HepG2 (cell line): ENCODE measurements around the gene EZH1. TPM values are rescaled to one million over a fixed set of nuclear protein-coding genes. Genes with fewer than 3 reads are reported as not detected.

ENCODE experiments used
- ADNP ChIP-seq: sonication (generic); formaldehyde crosslinking; IDR thresholded peaks from 2 replicates; pipeline ENCODE4 v1.4.0; 2020; ENCODE audit warnings: missing genetic modification reagents
- AHR ChIP-seq: IDR thresholded peaks from 2 replicates; pipeline ENCODE4 v1.6.1; 2018; ENCODE audit warnings: missing genetic modification reagents, missing compliant biosample characterization
- ARNTL ChIP-seq: sonication (generic); formaldehyde crosslinking; IDR thresholded peaks from 2 replicates; pipeline ENCODE4 v1.4.0; 2020; ENCODE audit warnings: mild to moderate bottlenecking, missing genetic modification reagents
- CHD4 ChIP-seq: fragments of 200-600 bp; sonication (generic); IDR thresholded peaks from 2 replicates; pipeline ENCODE4 v1.7.0; 2017; ENCODE audit warnings: mild to moderate bottlenecking, low read length, borderline replicate concordance
- CSRNP1 ChIP-seq: sonication (generic); formaldehyde crosslinking; IDR thresholded peaks from 2 replicates; pipeline ENCODE4 v1.8.1; 2023; ENCODE audit warnings: mild to moderate bottlenecking, missing genetic modification reagents
- GATAD1 ChIP-seq: IDR thresholded peaks from 2 replicates; pipeline ENCODE4 v1.6.1; 2016; ENCODE audit warnings: missing genetic modification reagents, missing compliant biosample characterization
- GZF1 ChIP-seq: sonication (generic); formaldehyde crosslinking; IDR thresholded peaks from 2 replicates; pipeline ENCODE4 v1.5.1; 2020; ENCODE audit warnings: mild to moderate bottlenecking, missing genetic modification reagents
- MAZ ChIP-seq, 2 experiments: sonication (generic) in 1 of 2; formaldehyde crosslinking in 1 of 2; IDR thresholded peaks; 2 replicates each; pipeline versions ENCODE4 v1.5.0 to v1.6.1; 2012 to 2020; ENCODE audit warnings: low read depth in 2 of 2, mild to moderate bottlenecking in 2 of 2, borderline replicate concordance in 1 of 2, improper control_type of control experiment in 1 of 2, low read length in 1 of 2, missing genetic modification reagents in 1 of 2, moderate library complexity in 1 of 2
- MTA1 ChIP-seq: sonication (generic); formaldehyde crosslinking; IDR thresholded peaks from 2 replicates; pipeline ENCODE4 v1.4.0; 2020; ENCODE audit warnings: missing genetic modification reagents, mild to moderate bottlenecking, borderline replicate concordance
- MXD4 ChIP-seq: IDR thresholded peaks from 2 replicates; pipeline ENCODE4 v1.6.1; 2016; ENCODE audit warnings: mild to moderate bottlenecking, missing biosample characterization, missing genetic modification reagents
- NCOA2 ChIP-seq: sonication (generic); formaldehyde crosslinking; IDR thresholded peaks from 2 replicates; pipeline ENCODE4 v1.8.0; 2022; ENCODE audit warnings: inconsistent platforms
- RARG ChIP-seq: sonication (generic); formaldehyde crosslinking; IDR thresholded peaks from 2 replicates; pipeline ENCODE4 v1.4.0; 2020; ENCODE audit warnings: low read depth, mild to moderate bottlenecking, missing genetic modification reagents
- RXRB ChIP-seq: IDR thresholded peaks from 2 replicates; pipeline ENCODE4 v1.6.1; 2016; ENCODE audit warnings: borderline replicate concordance, missing genetic modification reagents, missing compliant biosample characterization
- YEATS2 ChIP-seq: sonication (generic); formaldehyde crosslinking; IDR thresholded peaks from 2 replicates; pipeline ENCODE4 v1.4.0; 2020; ENCODE audit warnings: missing genetic modification reagents, borderline replicate concordance
- ZBTB39 ChIP-seq: sonication (generic); formaldehyde crosslinking; IDR thresholded peaks from 2 replicates; pipeline ENCODE4 v1.5.0; 2020; ENCODE audit warnings: missing genetic modification reagents
- ZNF142 ChIP-seq: sonication (generic); formaldehyde crosslinking; IDR thresholded peaks from 2 replicates; pipeline ENCODE4 v1.4.0; 2020; ENCODE audit warnings: missing genetic modification reagents
- ZNF639 ChIP-seq: conservative IDR thresholded peaks from 2 replicates; pipeline ENCODE4 v1.6.1; 2018; ENCODE audit warnings: missing genetic modification reagents
- polyA plus RNA-seq, 8 experiments: library from polyadenylated mRNA; depleted of rRNA in 3 of 8; stranded (reverse) in 7 of 8; unstranded in 1 of 8; fragments of >200 nt; fragmentation: Illumina TruSeq in 4 of 8; extraction: Trizol in 4 of 8; gene quantifications; 2 replicates each; pipeline versions ENCODE4 v1.2.1 to v1.2.3, GENCODE V29; 2011 to 2016; ENCODE audit warnings: low read depth in 4 of 8, missing spikeins in 1 of 8, mixed read lengths in 1 of 8; ENCODE audit not compliant: insufficient read depth in 1 of 8
- total RNA-seq, 5 experiments: library from RNA; depleted of rRNA; stranded (reverse); fragments of >200 nt; fragmentation: Illumina TruSeq; extraction: Trizol; gene quantifications; 2 replicates each; pipeline ENCODE4 v1.2.3, GENCODE V29; 2016; ENCODE audit warnings: low read depth in 1 of 5

EZH1 gene
- total and polyA plus RNA-seq, 2 of the 13 experiments (the other 11 are each of a cell fraction or from before 2014, with no cell fraction given) = 11.6 to 24.0 TPM

- TF ChIP-seq MTA1 (CRISPR knock-in tag) (no peak), MAZ (IDR thresholded peaks at IDR 0.05; ENCODE audit: borderline replicate concordance, low read depth, low read length) (peak; percentile 70; the same call in 1 of the 2 replicates), MAZ (CRISPR knock-in tag; IDR thresholded peaks at IDR 0.05; ENCODE audit: low read depth) (0 out of 2 replicates have a peak, but pooled peaks have one; percentile 62), ZNF639 (CRISPR knock-in tag) (no peak; the same call in none of the 2 replicates), MXD4 (CRISPR knock-in tag) (peak; percentile 68; the same call in 1 of the 2 replicates), YEATS2 (CRISPR knock-in tag) (peak; percentile 57; the same call in 1 of the 2 replicates), CHD4 (peak; percentile 53; the same call in 1 of the 2 replicates), AHR (CRISPR knock-in tag) (peak; percentile 70; the same call in 1 of the 2 replicates), RXRB (peak; percentile 58; the same call in 1 of the 2 replicates), RARG (CRISPR knock-in tag) (no peak), GATAD1 (CRISPR knock-in tag) (peak; percentile 57), ARNTL (CRISPR knock-in tag) (0 out of 2 replicates have a peak, but pooled peaks have one; percentile 49), ZNF142 (CRISPR knock-in tag) (0 out of 2 replicates have a peak, but pooled peaks have one; percentile 36), NCOA2 (CRISPR knock-in tag) (peak; percentile 49; the same call in 1 of the 2 replicates), GZF1 (CRISPR knock-in tag) (no peak), CSRNP1 (CRISPR knock-in tag) (0 out of 2 replicates have a peak, but pooled peaks have one; percentile 56), ADNP (CRISPR knock-in tag) (peak; percentile 58), ZBTB39 (CRISPR knock-in tag) (no peak)
Measured at GRCh38 chr17:42681976-42682721, 62.7 kb downstream of the EZH1 start, which contains the start of gene CNTNAP1 (continued).
